Left kidney (tissue), 2 donors: Measurements from ENCODE around the gene SMG9. TPM values are rescaled to one million over a fixed set of nuclear protein-coding genes. Genes with fewer than 3 reads are reported as not detected.

ENCODE experiments used
- DNase-seq: peaks from one replicate; pipeline ENCODE4 v3.0.0-alpha.2; 2013
- polyA plus RNA-seq: library from polyadenylated mRNA; unstranded; fragments of 120-200 nt; gene quantifications from one replicate; pipeline ENCODE4 v1.2.1, GENCODE V29; 2013; ENCODE audit not compliant: insufficient read length

Gene SMG9
- polyA plus RNA-seq, 1 donor = 57.5 TPM

DNA sequence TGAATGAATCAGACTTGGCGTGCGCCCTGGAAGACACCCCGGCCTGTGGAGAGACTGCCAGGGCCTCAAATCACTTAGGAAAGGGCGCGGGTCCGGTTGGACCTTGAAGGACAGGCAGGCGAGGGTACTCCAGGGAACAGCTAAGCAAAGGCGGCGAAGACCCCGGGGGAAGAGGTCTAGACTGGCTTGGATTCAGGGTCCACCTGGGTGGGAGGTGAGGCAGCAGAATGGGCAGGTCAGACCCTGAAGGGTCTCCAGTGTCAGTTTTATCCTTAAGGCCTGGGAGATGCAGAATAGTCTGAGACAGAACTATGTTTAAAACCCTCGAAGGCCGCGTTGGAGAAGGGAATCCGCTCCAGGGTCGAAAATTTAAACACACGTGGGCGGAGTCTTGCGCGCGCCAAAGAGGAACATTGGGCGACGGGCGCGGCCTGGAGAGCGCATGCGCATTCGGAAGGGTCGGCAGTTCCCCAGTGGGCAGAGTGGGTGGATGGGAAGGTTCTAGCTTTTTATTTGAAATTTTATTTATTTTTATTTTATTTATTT is 567 bp upstream of the SMG9 start:
- peak; percentile 78 for DNase-seq

DNA sequence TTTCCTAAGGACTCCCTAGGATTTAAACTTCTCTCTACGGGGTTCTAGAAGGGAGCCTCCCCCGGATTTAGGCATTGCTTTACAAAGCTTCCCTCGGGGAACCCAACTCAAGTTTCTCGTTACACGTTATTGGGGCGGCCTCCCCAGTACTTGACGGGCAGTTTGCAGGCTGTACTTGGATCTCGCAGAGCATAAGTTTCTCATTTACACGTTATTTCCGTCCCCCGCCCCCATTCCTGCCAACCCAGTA is 584 bp downstream of the SMG9 start:
- no peak for DNase-seq

DNA sequence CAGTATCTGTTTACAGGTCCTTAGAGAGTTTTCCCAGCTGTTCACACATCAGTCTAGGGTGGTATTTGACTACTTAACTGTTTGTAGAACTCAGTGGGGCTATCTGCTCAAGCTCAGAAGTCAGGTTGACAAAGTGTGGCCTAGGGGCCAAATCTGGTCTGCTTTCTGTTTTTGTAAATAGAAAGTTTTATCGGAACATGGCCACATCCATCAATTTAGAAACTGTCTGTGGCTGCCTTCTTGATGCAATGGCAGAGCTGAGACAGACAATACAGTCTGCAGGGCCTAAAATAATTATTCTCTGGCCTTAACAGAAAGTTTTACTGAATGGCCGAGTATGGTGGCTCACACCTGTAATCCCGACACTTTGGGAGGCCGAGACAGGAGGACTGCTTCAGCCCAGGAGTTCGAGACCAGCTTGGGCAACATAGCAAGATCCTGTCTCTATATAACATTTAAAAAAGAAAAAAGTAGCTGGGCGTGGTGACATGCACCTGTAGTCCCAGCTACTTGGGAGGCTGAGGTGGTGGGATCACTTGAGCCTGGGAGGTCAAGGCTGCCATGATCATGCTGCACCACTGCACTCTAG is 2.4 kb downstream of the SMG9 start:
- no peak for DNase-seq

DNA sequence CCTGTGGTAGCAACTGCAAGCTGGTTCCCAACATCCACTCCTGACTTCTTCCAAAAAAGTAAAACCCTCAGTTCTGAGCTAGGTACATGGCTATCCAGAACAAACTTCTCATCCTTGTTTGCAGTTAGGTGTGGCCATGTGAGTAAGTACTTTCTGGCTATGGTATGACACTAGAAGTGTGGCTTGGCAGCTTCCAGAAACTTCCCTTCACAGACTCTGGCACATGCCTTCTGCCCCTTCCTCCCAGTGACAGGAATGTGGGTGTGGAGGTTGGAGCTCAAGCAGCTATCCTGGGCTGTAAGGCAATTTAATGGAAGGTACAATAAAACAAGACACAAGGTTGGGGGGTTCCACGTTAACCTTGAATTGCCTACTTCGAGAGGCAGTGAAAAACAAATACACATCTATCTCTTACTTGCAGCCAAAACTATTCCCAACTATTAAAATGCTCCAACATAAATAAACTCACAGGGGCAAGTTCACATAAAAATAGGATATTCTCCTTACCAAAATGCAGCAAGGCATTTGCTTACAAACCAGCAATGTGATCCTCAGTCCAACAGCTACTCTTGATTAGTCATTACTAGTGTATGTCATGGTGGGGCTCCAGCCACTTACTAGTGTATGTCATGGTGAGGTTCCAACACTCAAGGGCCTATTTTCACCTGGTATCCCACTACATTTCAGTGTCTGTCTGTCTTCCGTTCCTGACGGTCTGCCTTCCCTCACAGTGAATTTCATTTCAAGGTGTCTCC is 3.1 kb downstream of the SMG9 start:
- DNase-seq = no peak

DNA sequence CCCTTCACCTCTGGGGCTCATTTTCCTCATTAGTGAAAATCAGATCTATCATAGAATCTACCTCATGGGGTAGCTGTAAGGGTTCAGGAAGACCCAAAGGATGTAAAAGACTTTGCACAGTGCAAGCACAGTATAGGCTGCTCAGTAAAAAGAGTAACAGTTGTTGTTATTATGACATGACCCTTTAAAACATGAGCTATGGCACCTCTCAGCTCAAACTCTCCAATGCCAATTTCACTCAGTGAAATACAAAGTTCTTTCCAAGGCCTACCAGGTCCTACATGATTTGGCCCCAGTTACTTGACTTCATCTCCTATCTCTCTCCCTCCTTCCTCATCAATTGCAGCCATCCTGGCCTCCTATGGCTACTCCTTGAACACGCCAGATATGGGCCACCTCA is 4.9 kb downstream of the SMG9 start:
- no peak for DNase-seq

DNA sequence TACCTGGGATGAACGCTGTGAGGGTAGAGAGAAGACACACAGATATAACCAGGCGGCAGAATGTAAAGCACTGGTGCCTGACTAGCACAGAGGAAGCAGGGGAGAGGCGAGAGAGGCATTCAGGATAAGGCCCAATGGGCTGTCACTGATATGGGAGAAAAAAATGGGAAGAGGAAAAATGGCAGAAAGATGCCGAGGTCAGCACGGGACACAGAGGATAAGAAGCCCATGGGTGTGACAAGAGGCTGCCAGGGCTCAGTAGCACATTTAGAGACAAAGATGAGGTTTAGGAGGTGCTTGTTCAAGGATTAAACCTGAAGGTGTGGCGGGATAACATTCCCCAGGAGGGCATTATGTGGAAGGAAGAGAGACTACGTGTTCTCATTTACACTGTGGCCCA is 5.6 kb downstream of the SMG9 start:
- no peak for DNase-seq

DNA sequence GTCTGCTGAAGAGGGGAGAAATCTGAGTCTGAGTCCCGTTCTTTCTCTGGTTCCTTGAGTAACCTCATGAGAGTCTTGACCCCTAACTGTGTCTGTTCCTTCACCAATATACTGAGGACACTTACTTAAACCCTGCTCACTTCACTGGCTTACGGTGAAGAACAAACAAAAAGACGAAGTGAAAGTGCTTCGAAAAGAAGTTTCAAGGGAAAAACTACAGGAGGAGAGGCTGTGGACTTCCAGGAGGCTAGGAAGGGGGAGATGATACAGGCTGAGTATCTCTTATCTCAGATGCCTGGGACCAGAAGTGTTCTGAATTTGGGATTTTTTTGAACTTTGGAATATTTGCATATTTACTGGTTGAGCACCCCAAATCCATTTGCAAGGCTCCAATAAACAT is 6.1 kb downstream of the SMG9 start:
- DNase-seq = no peak

DNA sequence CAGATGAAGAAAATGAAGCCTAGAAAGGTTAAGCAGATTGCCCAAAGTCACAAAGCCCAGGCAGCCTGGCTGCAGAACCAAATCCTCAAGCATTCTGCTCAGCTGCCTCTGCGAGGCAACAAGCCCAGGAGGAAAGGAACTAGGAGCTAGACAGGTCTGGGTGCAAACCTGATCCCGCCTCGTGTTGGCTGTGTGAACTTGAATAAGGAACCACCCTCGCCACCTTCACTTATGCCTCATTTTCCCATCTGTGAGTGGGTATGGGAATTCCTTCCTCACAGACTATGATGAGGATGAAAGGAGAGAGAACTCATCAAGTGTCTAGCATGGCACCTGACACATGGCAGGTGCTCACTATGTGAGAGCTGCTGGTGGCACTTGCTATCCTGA is 6.6 kb downstream of the SMG9 start:
- DNase-seq = no peak

DNA sequence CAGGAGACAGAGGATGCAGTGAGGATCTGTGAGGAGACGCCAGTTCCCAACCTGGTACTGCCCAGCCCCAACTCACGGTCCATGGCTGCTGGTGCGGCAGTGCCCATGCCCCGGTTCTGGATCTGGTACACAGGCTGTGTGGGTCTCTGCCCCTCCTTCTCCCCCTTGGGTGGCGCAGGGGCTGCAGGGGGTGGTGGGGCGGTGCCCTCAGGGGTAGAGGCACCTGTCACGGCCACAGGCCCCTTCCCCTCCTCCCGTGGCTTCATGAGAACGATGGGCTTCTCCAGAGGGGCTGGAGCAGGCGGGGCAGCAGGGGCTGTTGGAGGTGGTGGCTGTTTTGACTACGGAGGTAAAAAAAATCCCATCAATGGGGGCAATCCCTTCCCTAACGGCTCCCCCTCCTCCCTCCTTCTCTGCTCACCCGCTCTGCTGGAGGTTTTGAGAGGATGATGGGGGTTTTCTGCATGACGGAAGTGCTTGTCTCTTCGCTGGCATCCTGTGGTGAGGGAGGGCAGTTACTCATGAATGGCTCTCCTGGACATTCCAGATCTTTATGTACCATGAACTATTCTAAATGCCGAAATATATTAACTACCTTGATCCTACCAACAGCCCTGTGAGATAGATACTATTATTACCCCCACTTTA is 7.1 kb downstream of the SMG9 start:
- DNase-seq = no peak

DNA sequence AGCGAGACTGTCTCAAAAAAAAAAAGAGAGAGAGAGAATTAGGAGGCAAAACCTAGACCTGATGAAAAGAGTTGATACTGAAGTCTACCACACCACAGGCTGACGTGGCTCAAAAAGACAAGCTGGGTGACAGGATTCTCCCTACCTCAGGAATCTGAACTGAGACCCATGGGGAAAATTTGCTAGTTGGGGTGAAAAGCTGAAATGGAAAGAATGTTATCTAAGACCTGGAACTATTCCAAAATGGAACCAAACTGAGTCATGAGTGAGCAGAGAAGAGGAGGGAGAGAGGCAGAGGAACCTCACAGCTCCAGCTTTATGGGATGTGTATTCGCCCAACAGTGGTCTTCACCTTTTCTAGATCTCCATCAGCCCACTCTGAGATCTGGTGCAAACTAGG is 11.7 kb downstream of the SMG9 start:
- no peak for DNase-seq

DNA sequence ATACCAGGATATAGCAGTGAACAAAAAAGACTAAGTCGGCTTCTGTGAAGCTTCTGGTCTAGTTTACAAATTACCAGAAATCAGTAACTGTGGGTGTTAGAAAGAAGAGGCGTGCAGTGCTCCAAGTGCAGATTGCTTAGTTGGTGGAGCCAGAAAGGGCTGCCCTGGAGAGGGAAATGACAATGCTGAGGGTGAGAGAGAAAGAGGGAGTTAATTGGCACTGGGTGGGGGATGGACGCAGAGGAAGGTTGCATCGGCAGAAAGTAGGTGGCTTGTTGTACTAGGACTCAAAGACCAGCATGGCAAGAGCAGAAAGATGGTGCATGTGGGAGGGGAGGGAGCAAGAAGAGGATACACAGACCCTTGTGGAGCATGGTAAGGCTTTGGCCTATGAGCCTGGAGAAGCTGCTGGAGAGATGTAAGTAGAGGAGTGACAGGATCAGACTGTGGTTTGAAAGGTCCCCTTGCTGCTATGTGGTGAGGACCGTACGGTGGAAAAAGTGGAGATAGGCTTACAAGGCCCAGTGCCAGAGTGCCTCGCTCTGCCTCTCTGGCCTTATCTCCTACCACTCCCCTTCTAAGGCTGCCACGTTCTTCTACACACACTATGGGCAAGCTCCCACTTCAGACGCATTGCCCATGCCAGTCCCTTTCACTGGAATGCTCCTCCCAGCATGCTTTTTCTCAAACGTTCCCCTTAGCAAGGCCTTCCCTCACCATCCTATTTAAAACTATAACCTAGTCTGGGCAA is 13.5 kb downstream of the SMG9 start:
- no peak for DNase-seq

DNA sequence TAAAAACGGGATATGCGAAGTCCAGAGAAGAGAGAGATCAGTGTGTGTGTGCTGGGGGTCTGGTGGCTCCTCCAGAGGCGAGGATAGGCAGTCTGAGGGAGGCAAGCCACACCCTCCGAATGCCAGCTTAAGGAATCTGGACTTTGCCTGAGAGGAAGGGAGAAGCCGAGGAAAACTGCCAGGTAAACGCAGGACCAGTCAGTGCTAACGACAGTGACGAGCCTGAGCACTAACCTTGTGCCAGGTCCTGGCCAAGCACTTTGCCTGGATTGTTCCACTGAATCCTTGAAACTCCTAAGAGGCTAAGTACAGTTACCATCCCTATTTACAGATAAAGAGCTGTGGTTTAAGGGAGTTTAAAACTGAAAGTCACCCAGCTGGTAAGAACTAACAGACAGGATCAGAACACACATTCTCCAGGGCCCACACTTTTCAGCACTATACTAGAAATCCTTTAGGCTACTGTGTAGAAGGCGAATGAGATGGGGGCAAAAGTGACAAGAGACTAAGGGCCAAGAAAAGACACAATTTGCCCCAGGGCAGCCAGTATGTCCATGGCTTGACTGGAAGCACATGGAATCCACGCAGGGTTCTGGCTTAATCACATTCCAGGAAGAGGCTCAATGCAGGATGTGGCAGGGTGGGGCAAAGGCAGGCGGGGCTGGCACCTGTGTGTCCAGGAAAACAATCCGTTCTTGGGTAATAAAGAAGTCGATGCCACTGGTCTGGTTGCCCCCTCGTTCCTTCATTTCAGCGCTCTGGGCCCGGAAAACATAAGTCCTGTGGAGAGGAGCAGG is 15.1 kb downstream of the SMG9 start:
- no peak for DNase-seq

DNA sequence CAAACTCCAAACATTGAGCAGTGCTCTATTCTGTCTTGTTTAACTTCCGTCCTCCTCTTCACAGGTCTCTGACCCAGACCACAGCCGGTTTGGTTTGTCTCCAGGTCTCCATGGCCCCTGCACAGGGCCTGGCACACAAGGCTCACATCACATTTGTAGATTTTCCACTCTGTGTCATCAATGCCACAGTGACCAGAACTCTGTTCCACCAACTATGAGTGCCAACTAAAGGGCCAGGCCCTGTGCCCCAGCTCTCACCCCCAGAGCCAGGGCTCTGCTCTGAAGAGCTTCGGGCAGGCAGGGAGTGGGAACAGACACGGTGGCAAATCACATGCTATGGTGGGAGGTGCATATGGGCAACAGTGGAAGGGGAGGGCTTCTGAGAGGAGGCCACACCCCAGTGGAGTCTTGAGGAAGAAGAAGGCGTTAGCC is 16.0 kb downstream of the SMG9 start:
- no peak for DNase-seq

DNA sequence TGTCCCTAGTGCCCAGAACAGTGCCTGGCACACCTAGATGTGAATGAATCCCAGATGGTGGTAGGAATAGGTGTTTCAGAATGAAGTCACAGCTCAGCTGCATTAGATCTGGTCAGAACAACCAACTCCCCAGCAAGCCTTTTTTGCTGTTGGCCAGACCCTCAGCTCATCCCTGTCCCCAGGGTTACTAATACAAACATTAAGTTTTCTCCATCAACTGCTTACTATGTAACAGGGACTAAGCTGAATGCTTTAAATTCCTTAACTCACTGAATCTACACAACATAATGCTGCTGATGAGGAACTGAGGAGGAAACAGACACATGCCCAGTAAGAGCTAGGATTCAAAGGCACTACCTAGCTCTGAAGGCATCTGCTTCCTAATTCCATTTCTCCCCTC is 18.8 kb downstream of the SMG9 start:
- no peak for DNase-seq

DNA sequence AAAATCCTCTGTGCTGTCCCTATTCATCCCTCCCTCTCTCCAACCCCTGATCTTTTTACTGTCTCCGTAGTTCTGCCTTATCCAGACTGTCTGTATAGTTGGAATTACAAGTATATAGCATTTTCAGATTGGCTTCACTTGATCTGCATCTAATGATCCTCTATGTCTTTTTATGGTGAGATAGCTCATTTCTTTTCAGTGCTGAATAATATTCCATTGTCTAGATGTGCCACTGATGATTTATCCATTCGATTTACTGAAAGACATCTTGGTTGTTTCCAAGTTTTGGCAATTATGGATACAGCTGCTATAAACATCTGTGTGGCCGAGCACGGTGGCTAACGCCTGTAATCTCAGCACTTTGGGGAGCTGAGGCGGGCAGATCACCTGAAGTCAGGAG is 19.7 kb downstream of the SMG9 start:
- no peak for DNase-seq

DNA sequence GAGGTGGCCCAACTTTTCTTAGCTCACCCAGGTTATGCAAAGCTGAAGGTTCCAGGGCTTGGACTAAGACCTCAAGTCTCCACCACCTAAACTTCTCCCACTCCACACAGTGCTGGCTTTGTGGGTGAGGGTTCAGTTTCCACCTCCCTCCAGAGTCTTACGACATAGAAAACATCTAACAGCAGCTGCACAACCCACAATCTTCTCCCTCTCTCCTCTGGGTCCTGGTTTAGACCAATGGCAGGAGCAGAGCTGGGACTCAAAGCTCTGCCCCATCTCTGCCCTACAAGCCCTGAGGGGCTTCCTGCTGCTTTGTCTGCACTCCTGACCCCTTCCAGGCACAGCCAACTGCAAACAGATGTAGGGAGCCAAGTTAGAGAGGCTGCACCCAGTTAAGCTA is 22.9 kb downstream of the SMG9 start:
- no peak for DNase-seq

DNA sequence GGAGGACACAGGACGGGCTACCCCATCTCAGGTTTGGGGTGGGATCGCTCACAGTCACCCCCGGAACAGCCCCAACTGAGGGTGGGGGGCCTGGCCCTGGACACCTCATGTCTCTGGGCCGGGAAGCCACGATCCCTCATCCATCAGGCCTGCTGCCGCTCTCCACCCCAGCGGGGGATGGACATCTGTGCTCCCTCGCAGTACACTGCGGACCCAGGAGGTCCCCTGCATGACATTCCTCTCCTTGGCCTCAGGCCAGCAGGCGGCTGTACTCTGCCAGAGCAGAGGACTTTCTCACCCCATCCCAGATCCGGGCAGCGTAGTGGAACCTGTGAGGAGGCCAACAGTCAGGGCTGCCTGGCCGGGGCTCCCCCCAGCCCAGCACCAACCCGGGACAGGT is 23.4 kb downstream of the SMG9 start:
- no peak for DNase-seq

DNA sequence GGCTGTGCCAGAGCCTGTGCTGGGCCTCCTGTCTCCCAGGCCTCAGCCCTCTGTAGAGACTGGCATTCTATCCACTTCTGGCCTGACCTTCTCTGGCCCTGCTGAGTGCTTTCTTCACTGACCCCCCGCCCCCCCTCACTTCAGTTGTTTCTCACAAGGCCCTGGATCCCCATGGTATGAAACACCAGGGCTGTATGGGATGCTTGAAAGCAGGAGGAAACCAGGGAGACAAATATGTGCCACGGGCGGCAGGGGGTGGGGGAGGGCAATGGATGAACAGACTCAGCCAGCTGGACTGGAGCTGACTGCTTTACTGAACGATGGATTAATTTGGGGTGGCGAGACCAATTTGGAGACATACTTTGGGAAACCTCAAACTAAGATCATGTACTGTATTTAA is 24.8 kb downstream of the SMG9 start:
- DNase-seq = no peak

DNA sequence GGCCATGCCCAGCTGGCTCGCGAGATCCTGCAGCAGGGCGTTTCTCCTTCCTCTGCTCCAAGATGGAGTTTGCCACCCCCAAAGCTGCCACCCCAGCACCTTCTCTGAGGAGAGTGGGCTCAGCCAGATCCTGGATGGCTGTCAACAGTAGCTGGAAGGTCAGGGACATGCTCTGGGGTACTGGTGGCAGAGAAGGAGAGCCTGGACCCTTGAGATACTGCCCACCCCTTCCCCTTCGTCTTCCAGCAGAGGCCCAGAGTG is 27.2 kb downstream of the SMG9 start:
- DNase-seq = no peak

DNA sequence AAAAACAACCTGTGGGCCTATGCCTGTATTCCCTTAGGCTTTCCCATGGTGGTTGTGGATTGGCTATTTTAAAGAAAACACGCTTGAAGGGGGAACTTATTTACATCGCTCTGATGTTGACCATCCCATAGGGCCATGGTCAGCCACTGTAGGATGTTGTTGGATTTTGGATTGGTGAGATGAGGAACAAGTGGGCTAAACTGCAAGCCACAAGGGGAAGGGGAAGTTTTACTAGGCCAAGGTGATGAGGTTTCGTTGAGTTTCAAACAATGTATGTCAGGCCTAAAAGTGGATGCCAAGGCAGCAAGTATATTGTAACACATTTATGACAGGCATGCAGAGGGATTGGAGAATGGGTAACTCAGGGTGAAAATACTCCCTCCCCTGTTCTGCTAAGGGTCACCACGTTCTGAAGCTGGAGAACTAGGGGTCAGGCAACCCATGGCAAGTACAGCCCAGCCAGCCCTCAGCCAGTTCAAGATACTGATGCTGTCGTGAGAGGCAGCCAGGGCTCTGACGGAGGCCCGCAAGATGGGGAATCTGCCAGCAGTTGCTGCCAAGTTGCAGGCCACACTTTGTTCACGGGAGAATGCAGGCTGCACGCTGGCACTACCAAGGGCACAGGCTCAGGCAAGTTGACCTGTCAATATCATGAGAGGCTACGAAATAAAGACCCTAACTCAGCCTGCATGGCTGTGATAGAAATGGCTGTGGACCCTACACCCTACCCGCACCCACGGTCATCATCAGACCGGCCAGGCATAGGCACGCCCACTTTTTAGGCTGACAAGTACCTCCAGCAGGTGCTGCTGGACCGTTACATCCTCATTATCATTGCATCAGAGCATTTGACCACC is 27.8 kb downstream of the SMG9 start:
- DNase-seq = no peak

DNA sequence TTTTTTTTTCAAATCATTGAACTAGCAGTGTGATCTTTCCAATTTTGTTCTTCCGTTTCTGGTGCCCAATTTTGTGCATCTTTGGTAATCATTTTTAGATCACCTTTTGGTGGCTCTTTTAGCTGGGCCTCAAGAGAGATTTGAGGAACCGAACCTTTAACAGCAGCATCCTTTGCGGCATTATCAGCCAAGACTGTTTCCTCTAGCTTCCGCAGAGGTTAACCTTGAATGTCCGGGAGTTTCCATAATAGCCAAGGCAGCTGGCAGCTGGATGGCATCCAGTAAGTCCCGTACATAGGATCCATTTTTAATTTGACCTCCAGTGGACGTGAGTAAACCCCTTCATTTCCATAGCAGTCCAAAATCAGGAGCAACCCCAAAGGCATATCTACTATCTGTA is 29.3 kb downstream of the SMG9 start:
- DNase-seq = no peak

DNA sequence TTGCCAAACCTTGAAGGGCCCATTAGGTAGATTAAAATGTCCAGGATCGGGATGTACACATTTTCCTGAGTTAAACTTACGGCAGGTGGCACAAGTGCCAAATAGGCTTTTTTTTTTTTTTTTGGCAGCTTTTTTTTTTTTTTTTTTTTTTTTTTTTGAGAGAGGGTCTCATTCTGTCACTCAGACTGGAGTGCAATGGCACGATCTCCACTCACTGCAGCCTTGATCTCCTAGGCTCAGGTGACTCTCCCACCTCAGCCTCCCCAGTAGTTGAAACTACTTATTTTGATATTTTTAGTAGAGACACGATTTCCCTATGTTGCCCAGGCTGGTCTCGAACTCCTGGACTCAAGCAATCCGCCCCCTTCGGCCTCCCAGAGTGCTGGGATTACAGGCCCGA is 29.9 kb downstream of the SMG9 start:
- no peak for DNase-seq
